IMR-90 (cell line): Measurements from ENCODE around the gene NWD2. TPM values are rescaled to one million over a fixed set of nuclear protein-coding genes. Genes with fewer than 3 reads are reported as not detected.

Experiments used
- ATAC-seq: fragments of 200-7000 bp; cut with Tn5 transposase; 2 replicates; pipeline ENCODE4 v1.9.1; 2020; ENCODE audit warnings: low read depth, mild to moderate bottlenecking, moderate library complexity
- BruUV-seq: library from RNA; stranded (reverse); fragments of 400-500 nt; replicated peaks from 2 replicates; lab custom pipeline; 2021; lab: Mats Ljungman, UMichigan
- CTCF ChIA-PET: fragments of 300-600 bp; formaldehyde crosslinking; extraction: SDS; loops from one replicate; lab custom pipeline; 2021; ENCODE audit warnings: antibody characterized with exemption; lab: Yijun Ruan, JAX
- POLR2A ChIA-PET: fragments of 300-600 bp; sonication (Branson Sonifier 250); formaldehyde crosslinking; loops from one replicate; lab custom pipeline; 2022; ENCODE audit warnings: antibody characterized with exemption; ENCODE audit not compliant: unreplicated experiment; lab: Charles Lee
- DNase-seq: peaks from one replicate; pipeline ENCODE4 v3.0.0; 2013
- H2AFZ ChIP-seq: replicated peaks from 2 replicates; pipeline ENCODE3; 2013; ENCODE audit warnings: low read length, mild to moderate bottlenecking; ENCODE audit not compliant: poor library complexity
- H2AK5ac ChIP-seq: 2 replicates; pipeline ENCODE4 v1.6.1; 2013; ENCODE audit warnings: low read depth, low read length, inconsistent platforms
- H2AK9ac ChIP-seq: replicated peaks from 2 replicates; pipeline ENCODE3; 2013; ENCODE audit warnings: mild to moderate bottlenecking, low read depth, low read length, moderate library complexity; ENCODE audit not compliant: poor library complexity
- H2BK120ac ChIP-seq: 2 replicates; pipeline ENCODE4 v1.6.1; 2013; ENCODE audit warnings: low read depth, low read length, inconsistent platforms
- H2BK15ac ChIP-seq: 3 replicates; pipeline ENCODE4 v1.6.1; 2013; ENCODE audit warnings: low read depth, low read length, inconsistent platforms
- H2BK20ac ChIP-seq: 2 replicates; pipeline ENCODE4 v1.6.1; 2013; ENCODE audit warnings: low read depth, mild to moderate bottlenecking, inconsistent platforms, low read length, moderate library complexity
- H2BK5ac ChIP-seq: 2 replicates; pipeline ENCODE4 v1.6.1; 2013; ENCODE audit warnings: mild to moderate bottlenecking, low read depth, low read length, inconsistent platforms; ENCODE audit not compliant: poor library complexity, severe bottlenecking
- H3K14ac ChIP-seq: replicated peaks from 2 replicates; pipeline ENCODE4 v1.6.1; 2013; ENCODE audit warnings: low read depth, low read length, inconsistent platforms
- H3K18ac ChIP-seq: 2 replicates; pipeline ENCODE4 v1.6.1; 2013; ENCODE audit warnings: low read depth, low read length, control low read depth
- H3K23ac ChIP-seq: 2 replicates; pipeline ENCODE4 v1.6.1; 2013; ENCODE audit warnings: low read depth, low read length, inconsistent platforms
- H3K27ac ChIP-seq: 2 replicates; pipeline ENCODE4 v1.5.1; 2013; ENCODE audit warnings: mild to moderate bottlenecking, control low read depth, low read length; ENCODE audit not compliant: insufficient read depth
- H3K27me3 ChIP-seq: 2 replicates; pipeline ENCODE4 v1.6.1; 2013; ENCODE audit warnings: low read length; ENCODE audit not compliant: control insufficient read depth, insufficient read depth
- H3K36me3 ChIP-seq: 2 replicates; pipeline ENCODE4 v1.6.1; 2013; ENCODE audit warnings: low read length, mixed read lengths; ENCODE audit not compliant: control insufficient read depth, insufficient read depth
- H3K4ac ChIP-seq: 2 replicates; pipeline ENCODE4 v1.6.1; 2013; ENCODE audit warnings: low read depth, low read length, inconsistent platforms
- H3K4me1 ChIP-seq: 2 replicates; pipeline ENCODE4 v1.6.1; 2013; ENCODE audit warnings: low read length, mixed read lengths; ENCODE audit not compliant: control insufficient read depth, insufficient read depth
- H3K4me2 ChIP-seq: 2 replicates; pipeline ENCODE4 v1.6.1; 2013; ENCODE audit warnings: low read depth, mild to moderate bottlenecking, control low read depth, low read length, moderate library complexity
- H3K4me3 ChIP-seq: 2 replicates; pipeline ENCODE4 v1.5.1; 2013; ENCODE audit warnings: low read depth, mild to moderate bottlenecking, control low read depth, low read length, moderate library complexity; ENCODE audit not compliant: insufficient read depth
- H3K56ac ChIP-seq: 2 replicates; pipeline ENCODE4 v1.6.1; 2013; ENCODE audit warnings: low read length, inconsistent platforms; ENCODE audit not compliant: insufficient read depth; ENCODE audit errors: extremely low read depth
- H3K79me1 ChIP-seq, 2 experiments: 2 replicates each; pipeline ENCODE4 v1.6.1; 2013; ENCODE audit warnings: low read length in 2 of 2, inconsistent platforms in 1 of 2, low read depth in 1 of 2
- H3K9ac ChIP-seq: 2 replicates; pipeline ENCODE4 v1.6.1; 2013; ENCODE audit warnings: low read depth, low read length, control low read depth
- H3K9me1 ChIP-seq: 2 replicates; pipeline ENCODE4 v1.6.1; 2013; ENCODE audit warnings: low read length, inconsistent platforms; ENCODE audit not compliant: insufficient read depth
- H3K9me3 ChIP-seq: 2 replicates; pipeline ENCODE4 v1.6.1; 2013; ENCODE audit warnings: low read length; ENCODE audit not compliant: control insufficient read depth, insufficient read depth
- H4K20me1 ChIP-seq: 2 replicates; pipeline ENCODE4 v1.6.1; 2013; ENCODE audit warnings: low read length, inconsistent platforms; ENCODE audit not compliant: insufficient read depth
- H4K5ac ChIP-seq: 2 replicates; pipeline ENCODE4 v1.6.1; 2013; ENCODE audit warnings: mild to moderate bottlenecking, low read depth, low read length, control low read depth
- H4K8ac ChIP-seq, 2 experiments: 2 replicates each; pipeline ENCODE4 v1.6.1; 2013; ENCODE audit warnings: low read depth in 2 of 2, low read length in 2 of 2, control low read depth in 1 of 2, inconsistent platforms in 1 of 2
- H4K91ac ChIP-seq: 2 replicates; pipeline ENCODE4 v1.6.1; 2013; ENCODE audit warnings: low read depth, low read length, inconsistent platforms; ENCODE audit not compliant: insufficient read depth
- CHD1 ChIP-seq: IDR thresholded peaks from 2 replicates; pipeline ENCODE4 v1.6.1; 2012; ENCODE audit warnings: low read depth, low read length, improper control_type of control experiment
- RCOR1 ChIP-seq: IDR thresholded peaks from 2 replicates; pipeline ENCODE4 v1.6.1; 2012; ENCODE audit warnings: mild to moderate bottlenecking, low read length, improper control_type of control experiment; ENCODE audit not compliant: insufficient replicate concordance
- dilution Hi-C: fragments of 300-500 bp; cut with HindIII; formaldehyde crosslinking; loops from one replicate; pipeline ENCODE4 v1.14.3; 2018; ENCODE audit warnings: low sequenced_read_pairs; ENCODE audit not compliant: unreplicated experiment
- in situ Hi-C: fragments of 300-500 bp; cut with MboI; formaldehyde crosslinking; loops from 3 replicates; pipeline ENCODE4 v1.14.3; 2019; ENCODE audit warnings: low sequenced_read_pairs, inconsistent platforms, mixed read lengths
- intact Hi-C: fragments of 100-400 bp; cut with micrococcal nuclease; formaldehyde crosslinking; loops from 2 replicates; pipeline ENCODE4 v1.10.0; 2022
- polyA plus RNA-seq, 3 experiments: library from polyadenylated mRNA; depleted of rRNA; stranded (reverse); fragments of >200 nt; gene quantifications; 2 replicates each; pipeline ENCODE4 v1.2.3, GENCODE V29; 2012; ENCODE audit warnings: low replicate concordance in 1 of 3
- total RNA-seq: library from RNA; depleted of rRNA; stranded (reverse); fragments of >200 nt; gene quantifications from 2 replicates; pipeline ENCODE4 v1.2.3, GENCODE V29; 2012

The NWD2 gene
- total and polyA plus RNA-seq, 2 of the 4 experiments (the other 2 are of a cell fraction) = not detected

- dilution Hi-C loops (no loop called here), intact Hi-C loops (no loop called here), in situ Hi-C loops (no loop called here)
- no peak overlapping the region for H3K18ac ChIP-seq
- H3K4me2 ChIP-seq = no peak overlapping the region
- H2AFZ ChIP-seq = no peak overlapping the region
- H2BK15ac ChIP-seq = no peak overlapping the region
- H3K9me3 ChIP-seq = peaks cover 11% of the 10 kb centered on the region; the same call in 1 of the 2 replicates
- H2BK5ac ChIP-seq = no peak overlapping the region
- H4K91ac ChIP-seq = no peak overlapping the region
- no peak overlapping the region for H3K14ac ChIP-seq
- H3K4me3 ChIP-seq = no peak overlapping the region
- H4K20me1 ChIP-seq = no peaks in the 10 kb centered on the region
- no peak overlapping the region for H3K27ac ChIP-seq
- H4K8ac ChIP-seq = no peak overlapping the region
- no peak overlapping the region for H4K5ac ChIP-seq
- H2AK9ac ChIP-seq = no peak overlapping the region
- no peaks in the 10 kb centered on the region for H3K36me3 ChIP-seq
- H3K27me3 ChIP-seq = no peaks in the 10 kb centered on the region
- no peak for DNase-seq
- H3K23ac ChIP-seq = no peak overlapping the region
- H3K4me1 ChIP-seq = no peaks in the 10 kb centered on the region
- no peak overlapping the region for H2BK20ac ChIP-seq
- no peaks in the 10 kb centered on the region for H3K79me1 ChIP-seq
- no peaks in the 10 kb centered on the region for H3K9me1 ChIP-seq
- H2BK120ac ChIP-seq = no peak overlapping the region
- ChIA-PET POLR2A (no interaction called here), CTCF (no interaction called here)
- H3K4ac ChIP-seq = no peak overlapping the region
- H3K9ac ChIP-seq = no peak overlapping the region
- ATAC-seq = no peak
- no TSS peak for BruUV-seq
- TF ChIP-seq RCOR1 (no peak), CHD1 (no peak)
- H2AK5ac ChIP-seq = no peak overlapping the region
- H3K56ac ChIP-seq = no peak overlapping the region
Measured at GRCh38 chr4:37338972-37339371, 94.4 kb downstream of the NWD2 start.
